GM12878 (cell line): ENCODE data around the gene MAP7D2. TPM values are rescaled to one million over a fixed set of nuclear protein-coding genes. Genes with fewer than 3 reads are reported as not detected.

Experiments
- CHD4 ChIP-seq: fragments of 200-600 bp; sonication (generic); IDR thresholded peaks from 2 replicates; pipeline ENCODE4 v1.6.1; 2016; ENCODE audit warnings: mild to moderate bottlenecking
- CREB1 ChIP-seq: IDR thresholded peaks from 2 replicates; pipeline ENCODE4 v1.6.1; 2012; ENCODE audit warnings: low read depth, mild to moderate bottlenecking, inconsistent platforms
- ESRRA ChIP-seq: IDR thresholded peaks from 2 replicates; pipeline ENCODE4 v1.6.1; 2012; ENCODE audit warnings: mild to moderate bottlenecking, low read length, improper control_type of control experiment
- GATAD2B ChIP-seq: fragments of 450-650 bp; conservative IDR thresholded peaks from 2 replicates; pipeline ENCODE4 v1.6.1; 2017; ENCODE audit warnings: low read depth, mild to moderate bottlenecking, moderate library complexity
- LARP7 ChIP-seq: fragments of 450-650 bp; IDR thresholded peaks from 2 replicates; pipeline ENCODE4 v1.6.1; 2017; ENCODE audit warnings: mild to moderate bottlenecking
- NR2C1 ChIP-seq: fragments of 450-650 bp; IDR thresholded peaks from 2 replicates; pipeline ENCODE4 v1.6.1; 2017; ENCODE audit warnings: antibody characterized with exemption, mild to moderate bottlenecking, moderate library complexity
- RAD51 ChIP-seq: fragments of 450-650 bp; IDR thresholded peaks from 2 replicates; pipeline ENCODE4 v1.6.1; 2016; ENCODE audit warnings: moderate library complexity, mild to moderate bottlenecking, inconsistent platforms
- RB1 ChIP-seq: fragments of 450-650 bp; formaldehyde crosslinking; IDR thresholded peaks from 2 replicates; pipeline ENCODE4 v1.6.1; 2017; ENCODE audit warnings: mild to moderate bottlenecking, borderline replicate concordance
- SUZ12 ChIP-seq: fragments of 200-600 bp; sonication (generic); IDR thresholded peaks from one replicate; pipeline ENCODE4 v1.6.1; 2018; ENCODE audit warnings: antibody characterized with exemption, mild to moderate bottlenecking; ENCODE audit not compliant: unreplicated experiment
- YBX1 ChIP-seq: fragments of 450-650 bp; IDR thresholded peaks from 2 replicates; pipeline ENCODE4 v1.6.1; 2016; ENCODE audit warnings: antibody characterized with exemption
- ZBED1 ChIP-seq: IDR thresholded peaks from 2 replicates; pipeline ENCODE4 v1.6.1; 2016; ENCODE audit warnings: borderline replicate concordance
- ZNF207 ChIP-seq: fragments of 450-650 bp; IDR thresholded peaks from 2 replicates; pipeline ENCODE4 v1.6.1; 2014; ENCODE audit warnings: antibody characterized with exemption, mild to moderate bottlenecking, borderline replicate concordance
- ZNF622 ChIP-seq: fragments of 450-650 bp; IDR thresholded peaks from 2 replicates; pipeline ENCODE4 v1.6.1; 2017; ENCODE audit warnings: mild to moderate bottlenecking, inconsistent platforms
- polyA plus RNA-seq, 11 experiments: library from polyadenylated mRNA; depleted of rRNA in 4 of 11; unstranded in 6 of 11; stranded (reverse) in 5 of 11; fragments of >200 nt; fragmentation: Nextera tagmentation in 4 of 11; fragmentation: Illumina TruSeq in 1 of 11; extraction: Ambion mirVana in 4 of 11; extraction: Trizol in 1 of 11; gene quantifications; 1 replicate in 1 of 11; 2 replicates in 10 of 11; pipeline versions ENCODE4 v1.2.1 to v1.2.3, GENCODE V29; 2011 to 2016; ENCODE audit warnings: inconsistent platforms in 2 of 11, missing spikeins in 2 of 11, low read depth in 1 of 11
- total RNA-seq, 4 experiments: library from RNA; depleted of rRNA in 3 of 4; stranded (reverse); fragments of >200 nt in 3 of 4; fragmentation: Illumina TruSeq in 1 of 4; extraction: Trizol in 1 of 4; gene quantifications; 2 replicates each; pipeline versions ENCODE4 v1.2.1 to v1.2.3, GENCODE V29; 2013 to 2021
- TF ChIP-seq, protein P1 (sequence below): fragments of 450-650 bp; conservative IDR thresholded peaks from 2 replicates; pipeline ENCODE4 v1.6.1; 2017; ENCODE audit warnings: mild to moderate bottlenecking, moderate library complexity
- TF ChIP-seq, protein P2 (sequence below): fragments of 450-650 bp; IDR thresholded peaks from 2 replicates; pipeline ENCODE4 v1.6.1; 2018; ENCODE audit warnings: mild to moderate bottlenecking, low read depth, moderate library complexity; ENCODE audit not compliant: partially characterized antibody
- TF ChIP-seq, protein P3 (sequence below): fragments of 450-650 bp; IDR thresholded peaks from 2 replicates; pipeline ENCODE4 v1.6.1; 2017; ENCODE audit warnings: antibody characterized with exemption, mild to moderate bottlenecking, moderate library complexity
- TF ChIP-seq, protein P4 (sequence below): fragments of 450-650 bp; IDR thresholded peaks from 2 replicates; pipeline ENCODE4 v1.6.1; 2017; ENCODE audit warnings: mild to moderate bottlenecking
- TF ChIP-seq, protein P5 (sequence below): IDR thresholded peaks from 2 replicates; pipeline ENCODE4 v1.6.1; 2012; ENCODE audit warnings: low read depth, low read length, improper control_type of control experiment
- TF ChIP-seq, protein P6 (sequence below): fragments of 450-650 bp; IDR thresholded peaks from 2 replicates; pipeline ENCODE4 v1.6.1; 2017; ENCODE audit warnings: low read depth, mild to moderate bottlenecking, moderate library complexity

MAP7D2 gene
- total and polyA plus RNA-seq, 10 of the 15 experiments (the other 5 are each of a cell fraction or from before 2014, with no cell fraction given), result 0.06 to 18.4 (median 0.22) TPM

DNA sequence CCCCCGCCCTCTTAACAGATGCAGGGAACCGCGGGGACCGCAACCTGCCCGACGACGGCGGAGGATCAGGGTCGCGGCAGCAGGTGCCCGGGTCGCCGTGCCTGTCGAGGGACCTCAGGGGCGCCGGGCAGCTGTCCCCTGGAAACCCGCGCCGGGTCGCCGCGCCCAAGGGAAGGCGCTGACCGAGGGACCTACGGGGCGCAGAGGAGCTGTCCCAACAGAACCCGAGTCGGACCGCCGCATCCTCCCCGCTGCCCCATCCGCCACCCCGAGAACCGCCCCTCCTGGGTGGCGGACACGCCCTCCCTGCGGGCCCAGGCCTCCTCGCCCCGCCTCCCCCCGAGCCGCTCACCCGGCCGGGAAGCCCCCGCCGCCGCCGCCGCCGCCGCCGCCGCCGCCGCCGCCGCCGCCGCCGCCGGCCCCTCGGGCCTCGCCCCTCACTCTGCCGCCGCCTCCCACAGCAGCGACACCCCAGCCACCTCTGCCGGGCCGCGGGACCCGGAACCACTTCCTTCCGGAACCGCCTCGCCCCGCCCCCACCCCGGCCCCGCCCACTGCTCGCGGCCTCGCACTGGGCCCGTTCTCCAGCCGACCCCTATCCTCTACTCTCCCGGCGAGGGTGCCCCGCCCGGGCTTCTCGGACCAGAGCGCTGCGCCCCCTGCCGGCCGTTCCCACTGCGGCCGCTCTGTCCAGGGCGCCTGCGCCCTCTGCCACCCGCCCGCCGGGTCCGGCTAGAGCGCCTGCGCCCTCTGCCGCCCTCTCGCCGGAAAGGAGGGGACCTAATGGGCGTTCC is 126.0 kb downstream of the MAP7D2 start, which contains the start of gene BCLAF3 (continued):
- TF ChIP-seq, protein P1, sequence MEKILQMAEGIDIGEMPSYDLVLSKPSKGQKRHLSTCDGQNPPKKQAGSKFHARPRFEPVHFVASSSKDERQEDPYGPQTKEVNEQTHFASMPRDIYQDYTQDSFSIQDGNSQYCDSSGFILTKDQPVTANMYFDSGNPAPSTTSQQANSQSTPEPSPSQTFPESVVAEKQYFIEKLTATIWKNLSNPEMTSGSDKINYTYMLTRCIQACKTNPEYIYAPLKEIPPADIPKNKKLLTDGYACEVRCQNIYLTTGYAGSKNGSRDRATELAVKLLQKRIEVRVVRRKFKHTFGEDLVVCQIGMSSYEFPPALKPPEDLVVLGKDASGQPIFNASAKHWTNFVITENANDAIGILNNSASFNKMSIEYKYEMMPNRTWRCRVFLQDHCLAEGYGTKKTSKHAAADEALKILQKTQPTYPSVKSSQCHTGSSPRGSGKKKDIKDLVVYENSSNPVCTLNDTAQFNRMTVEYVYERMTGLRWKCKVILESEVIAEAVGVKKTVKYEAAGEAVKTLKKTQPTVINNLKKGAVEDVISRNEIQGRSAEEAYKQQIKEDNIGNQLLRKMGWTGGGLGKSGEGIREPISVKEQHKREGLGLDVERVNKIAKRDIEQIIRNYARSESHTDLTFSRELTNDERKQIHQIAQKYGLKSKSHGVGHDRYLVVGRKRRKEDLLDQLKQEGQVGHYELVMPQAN, result peak; percentile 36; the same call in 1 of the 2 replicates
- TF ChIP-seq ZNF207 (no peak), NR2C1 (no peak; the same call in 1 of the 2 replicates), GATAD2B (0 out of 2 replicates have a peak, but pooled peaks have one; percentile 41), CHD4 (no peak), SUZ12 (no peak), ZBED1 (no peak), RB1 (no peak), ZNF622 (no peak), YBX1 (no peak), CREB1 (no peak), LARP7 (peak; percentile 47; the same call in 1 of the 2 replicates), RAD51 (no peak), ESRRA (no peak)
- TF ChIP-seq, protein P2, sequence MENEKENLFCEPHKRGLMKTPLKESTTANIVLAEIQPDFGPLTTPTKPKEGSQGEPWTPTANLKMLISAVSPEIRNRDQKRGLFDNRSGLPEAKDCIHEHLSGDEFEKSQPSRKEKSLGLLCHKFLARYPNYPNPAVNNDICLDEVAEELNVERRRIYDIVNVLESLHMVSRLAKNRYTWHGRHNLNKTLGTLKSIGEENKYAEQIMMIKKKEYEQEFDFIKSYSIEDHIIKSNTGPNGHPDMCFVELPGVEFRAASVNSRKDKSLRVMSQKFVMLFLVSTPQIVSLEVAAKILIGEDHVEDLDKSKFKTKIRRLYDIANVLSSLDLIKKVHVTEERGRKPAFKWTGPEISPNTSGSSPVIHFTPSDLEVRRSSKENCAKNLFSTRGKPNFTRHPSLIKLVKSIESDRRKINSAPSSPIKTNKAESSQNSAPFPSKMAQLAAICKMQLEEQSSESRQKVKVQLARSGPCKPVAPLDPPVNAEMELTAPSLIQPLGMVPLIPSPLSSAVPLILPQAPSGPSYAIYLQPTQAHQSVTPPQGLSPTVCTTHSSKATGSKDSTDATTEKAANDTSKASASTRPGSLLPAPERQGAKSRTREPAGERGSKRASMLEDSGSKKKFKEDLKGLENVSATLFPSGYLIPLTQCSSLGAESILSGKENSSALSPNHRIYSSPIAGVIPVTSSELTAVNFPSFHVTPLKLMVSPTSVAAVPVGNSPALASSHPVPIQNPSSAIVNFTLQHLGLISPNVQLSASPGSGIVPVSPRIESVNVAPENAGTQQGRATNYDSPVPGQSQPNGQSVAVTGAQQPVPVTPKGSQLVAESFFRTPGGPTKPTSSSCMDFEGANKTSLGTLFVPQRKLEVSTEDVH, result no peak
- TF ChIP-seq, protein P3, sequence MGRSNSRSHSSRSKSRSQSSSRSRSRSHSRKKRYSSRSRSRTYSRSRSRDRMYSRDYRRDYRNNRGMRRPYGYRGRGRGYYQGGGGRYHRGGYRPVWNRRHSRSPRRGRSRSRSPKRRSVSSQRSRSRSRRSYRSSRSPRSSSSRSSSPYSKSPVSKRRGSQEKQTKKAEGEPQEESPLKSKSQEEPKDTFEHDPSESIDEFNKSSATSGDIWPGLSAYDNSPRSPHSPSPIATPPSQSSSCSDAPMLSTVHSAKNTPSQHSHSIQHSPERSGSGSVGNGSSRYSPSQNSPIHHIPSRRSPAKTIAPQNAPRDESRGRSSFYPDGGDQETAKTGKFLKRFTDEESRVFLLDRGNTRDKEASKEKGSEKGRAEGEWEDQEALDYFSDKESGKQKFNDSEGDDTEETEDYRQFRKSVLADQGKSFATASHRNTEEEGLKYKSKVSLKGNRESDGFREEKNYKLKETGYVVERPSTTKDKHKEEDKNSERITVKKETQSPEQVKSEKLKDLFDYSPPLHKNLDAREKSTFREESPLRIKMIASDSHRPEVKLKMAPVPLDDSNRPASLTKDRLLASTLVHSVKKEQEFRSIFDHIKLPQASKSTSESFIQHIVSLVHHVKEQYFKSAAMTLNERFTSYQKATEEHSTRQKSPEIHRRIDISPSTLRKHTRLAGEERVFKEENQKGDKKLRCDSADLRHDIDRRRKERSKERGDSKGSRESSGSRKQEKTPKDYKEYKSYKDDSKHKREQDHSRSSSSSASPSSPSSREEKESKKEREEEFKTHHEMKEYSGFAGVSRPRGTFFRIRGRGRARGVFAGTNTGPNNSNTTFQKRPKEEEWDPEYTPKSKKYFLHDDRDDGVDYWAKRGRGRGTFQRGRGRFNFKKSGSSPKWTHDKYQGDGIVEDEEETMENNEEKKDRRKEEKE, result no peak
- TF ChIP-seq, protein P4, sequence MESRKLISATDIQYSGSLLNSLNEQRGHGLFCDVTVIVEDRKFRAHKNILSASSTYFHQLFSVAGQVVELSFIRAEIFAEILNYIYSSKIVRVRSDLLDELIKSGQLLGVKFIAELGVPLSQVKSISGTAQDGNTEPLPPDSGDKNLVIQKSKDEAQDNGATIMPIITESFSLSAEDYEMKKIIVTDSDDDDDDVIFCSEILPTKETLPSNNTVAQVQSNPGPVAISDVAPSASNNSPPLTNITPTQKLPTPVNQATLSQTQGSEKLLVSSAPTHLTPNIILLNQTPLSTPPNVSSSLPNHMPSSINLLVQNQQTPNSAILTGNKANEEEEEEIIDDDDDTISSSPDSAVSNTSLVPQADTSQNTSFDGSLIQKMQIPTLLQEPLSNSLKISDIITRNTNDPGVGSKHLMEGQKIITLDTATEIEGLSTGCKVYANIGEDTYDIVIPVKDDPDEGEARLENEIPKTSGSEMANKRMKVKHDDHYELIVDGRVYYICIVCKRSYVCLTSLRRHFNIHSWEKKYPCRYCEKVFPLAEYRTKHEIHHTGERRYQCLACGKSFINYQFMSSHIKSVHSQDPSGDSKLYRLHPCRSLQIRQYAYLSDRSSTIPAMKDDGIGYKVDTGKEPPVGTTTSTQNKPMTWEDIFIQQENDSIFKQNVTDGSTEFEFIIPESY, result no peak
- TF ChIP-seq, protein P5, sequence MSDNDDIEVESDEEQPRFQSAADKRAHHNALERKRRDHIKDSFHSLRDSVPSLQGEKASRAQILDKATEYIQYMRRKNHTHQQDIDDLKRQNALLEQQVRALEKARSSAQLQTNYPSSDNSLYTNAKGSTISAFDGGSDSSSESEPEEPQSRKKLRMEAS, result no peak
- TF ChIP-seq, protein P6, sequence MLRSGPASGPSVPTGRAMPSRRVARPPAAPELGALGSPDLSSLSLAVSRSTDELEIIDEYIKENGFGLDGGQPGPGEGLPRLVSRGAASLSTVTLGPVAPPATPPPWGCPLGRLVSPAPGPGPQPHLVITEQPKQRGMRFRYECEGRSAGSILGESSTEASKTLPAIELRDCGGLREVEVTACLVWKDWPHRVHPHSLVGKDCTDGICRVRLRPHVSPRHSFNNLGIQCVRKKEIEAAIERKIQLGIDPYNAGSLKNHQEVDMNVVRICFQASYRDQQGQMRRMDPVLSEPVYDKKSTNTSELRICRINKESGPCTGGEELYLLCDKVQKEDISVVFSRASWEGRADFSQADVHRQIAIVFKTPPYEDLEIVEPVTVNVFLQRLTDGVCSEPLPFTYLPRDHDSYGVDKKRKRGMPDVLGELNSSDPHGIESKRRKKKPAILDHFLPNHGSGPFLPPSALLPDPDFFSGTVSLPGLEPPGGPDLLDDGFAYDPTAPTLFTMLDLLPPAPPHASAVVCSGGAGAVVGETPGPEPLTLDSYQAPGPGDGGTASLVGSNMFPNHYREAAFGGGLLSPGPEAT, result no peak
